Mammary epithelial cell (primary cell): ENCODE data around the gene ZDHHC22.

Source experiments
- CTCF ChIP-seq, 2 donors: IDR thresholded peaks in 1 of 2; conservative IDR thresholded peaks in 1 of 2; 2 replicates each; pipeline ENCODE4 v1.5.1; 2011 to 2012; ENCODE audit warnings: inconsistent platforms in 2 of 2, low read length in 2 of 2, mild to moderate bottlenecking in 2 of 2, control low read depth in 1 of 2, low read depth in 1 of 2; ENCODE audit not compliant: insufficient read depth in 1 of 2; ENCODE audit errors: extremely low read depth in 1 of 2
- EZH2 ChIP-seq: IDR thresholded peaks from 2 replicates; pipeline ENCODE4 v1.6.1; 2012; ENCODE audit warnings: low read length, inconsistent platforms, borderline replicate concordance

GRCh38 chr14:77184396-77185092, 43.0 kb upstream of the ZDHHC22 start:
- TF ChIP-seq CTCF (conservative IDR thresholded peaks at IDR 0.05 in 1 of 2, IDR thresholded peaks at IDR 0.05 in 1 of 2; ENCODE audit: extremely low read depth in 1 of 2, insufficient read depth in 1 of 2, low read depth in 1 of 2, low read length in 2 of 2) (no peak), EZH2 (no peak)
